DOHH2 (cell line): Measurements from ENCODE around the gene OCA2.

Source experiments
- EZH2phosphoT487 ChIP-seq: fragments of 200-600 bp; sonication (generic); IDR thresholded peaks from 2 replicates; pipeline ENCODE4 v1.6.1; 2017; ENCODE audit warnings: borderline replicate concordance, mild to moderate bottlenecking, antibody characterized with exemption, low read length, moderate library complexity, mixed read lengths
- TF ChIP-seq, protein P1 (sequence below): fragments of 200-600 bp; sonication (generic); IDR thresholded peaks from one replicate; pipeline ENCODE4 v1.5.1; 2014; ENCODE audit warnings: antibody characterized with exemption, mild to moderate bottlenecking, low read depth, low read length; ENCODE audit not compliant: poor library complexity, severe bottlenecking

DNA sequence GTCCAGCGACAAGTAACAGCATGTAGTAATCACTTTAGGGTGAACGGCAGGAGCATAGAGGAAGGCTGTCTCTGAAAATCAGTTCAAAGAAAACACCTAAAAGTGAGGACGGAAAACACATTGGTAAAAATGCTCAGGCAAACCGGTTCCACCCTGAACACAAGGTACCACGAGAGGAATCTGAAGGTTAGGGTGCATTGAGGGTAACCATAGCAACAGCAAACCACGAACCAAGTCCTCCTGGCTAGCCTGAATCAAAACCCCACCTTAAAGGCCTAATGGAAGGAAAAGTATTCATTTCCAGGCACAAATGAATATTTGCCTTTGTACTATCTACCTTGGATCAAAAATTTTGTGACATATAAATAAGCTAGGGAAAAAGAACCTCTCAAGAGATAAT lies 315.0 kb downstream of the OCA2 start:
- TF ChIP-seq, protein P1, sequence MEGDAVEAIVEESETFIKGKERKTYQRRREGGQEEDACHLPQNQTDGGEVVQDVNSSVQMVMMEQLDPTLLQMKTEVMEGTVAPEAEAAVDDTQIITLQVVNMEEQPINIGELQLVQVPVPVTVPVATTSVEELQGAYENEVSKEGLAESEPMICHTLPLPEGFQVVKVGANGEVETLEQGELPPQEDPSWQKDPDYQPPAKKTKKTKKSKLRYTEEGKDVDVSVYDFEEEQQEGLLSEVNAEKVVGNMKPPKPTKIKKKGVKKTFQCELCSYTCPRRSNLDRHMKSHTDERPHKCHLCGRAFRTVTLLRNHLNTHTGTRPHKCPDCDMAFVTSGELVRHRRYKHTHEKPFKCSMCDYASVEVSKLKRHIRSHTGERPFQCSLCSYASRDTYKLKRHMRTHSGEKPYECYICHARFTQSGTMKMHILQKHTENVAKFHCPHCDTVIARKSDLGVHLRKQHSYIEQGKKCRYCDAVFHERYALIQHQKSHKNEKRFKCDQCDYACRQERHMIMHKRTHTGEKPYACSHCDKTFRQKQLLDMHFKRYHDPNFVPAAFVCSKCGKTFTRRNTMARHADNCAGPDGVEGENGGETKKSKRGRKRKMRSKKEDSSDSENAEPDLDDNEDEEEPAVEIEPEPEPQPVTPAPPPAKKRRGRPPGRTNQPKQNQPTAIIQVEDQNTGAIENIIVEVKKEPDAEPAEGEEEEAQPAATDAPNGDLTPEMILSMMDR, result no peak
- no peak for TF ChIP-seq EZH2phosphoT487
